K562 (cell line): ENCODE measurements around the gene DHRS3. TPM values are rescaled to one million over a fixed set of nuclear protein-coding genes. Genes with fewer than 3 reads are reported as not detected.

Source experiments
- ATAC-seq: fragments of 200-7000 bp; cut with Tn5 transposase; 3 replicates; pipeline ENCODE4 v1.9.1; 2020; ENCODE audit warnings: moderate library complexity
- BruUV-seq: library from RNA; stranded (reverse); fragments of 400-500 nt; replicated peaks from 2 replicates; lab custom pipeline; 2021; lab: Mats Ljungman, UMichigan
- CTCF ChIA-PET: fragments of 300-600 bp; formaldehyde crosslinking; extraction: SDS; loops from one replicate; lab custom pipeline; 2021; ENCODE audit warnings: low intra/inter-chr PET ratio; lab: Yijun Ruan, JAX
- POLR2A ChIA-PET: fragments of 300-600, 350-650 bp; sonication (Branson Sonifier 250); formaldehyde crosslinking; extraction: SDS; loops from one replicate; lab custom pipeline; 2021; ENCODE audit warnings: antibody characterized with exemption, inconsistent platforms; lab: Yijun Ruan, JAX
- DNase-seq, 4 experiments: peaks; one replicate each; pipeline versions ENCODE4 v3.0.0 to v3.0.0-alpha.2; 2011 to 2018; ENCODE audit warnings: low spot score in 3 of 4, mixed read lengths in 3 of 4; ENCODE audit errors: extremely low read depth in 1 of 4
- FAIRE-seq: peaks from 2 replicates; lab custom pipeline; 2011; peaks lifted over from hg19 to GRCh38; lab: Jason Lieb, UNC
- H2AFZ ChIP-seq: 2 replicates; pipeline ENCODE4 v1.6.0; 2011; ENCODE audit warnings: low read depth, low read length, control low read depth, inconsistent platforms
- H3K27ac ChIP-seq: fragments of 200-600 bp; 3 replicates; pipeline ENCODE4 v1.8.0; 2011; ENCODE audit warnings: low read depth, mild to moderate bottlenecking, control low read depth, inconsistent platforms, low read length, moderate library complexity, mixed read lengths; ENCODE audit errors: extremely low read depth
- H3K27me3 ChIP-seq, 2 experiments: fragments of 300-600 bp in 1 of 2; 2 replicates in 1 of 2; 3 replicates in 1 of 2; pipeline versions ENCODE4 v1.6.0 to v1.8.0; 2011; ENCODE audit warnings: inconsistent platforms in 2 of 2, low read length in 2 of 2, mild to moderate bottlenecking in 1 of 2, mixed read lengths in 1 of 2, moderate library complexity in 1 of 2; ENCODE audit not compliant: control insufficient read depth in 2 of 2, insufficient read depth in 2 of 2
- H3K36me3 ChIP-seq: fragments of 300-600 bp; 3 replicates; pipeline ENCODE4 v1.8.0; 2011; ENCODE audit warnings: mild to moderate bottlenecking, low read length, inconsistent platforms; ENCODE audit not compliant: control insufficient read depth, insufficient read depth
- H3K4me1 ChIP-seq, 2 experiments: fragments of 200-600 bp in 1 of 2; replicated peaks in 1 of 2; 2 replicates in 1 of 2; 3 replicates in 1 of 2; pipeline versions ENCODE4 v1.5.1 to v1.8.0; 2011; ENCODE audit warnings: inconsistent platforms in 2 of 2, low read length in 2 of 2, mild to moderate bottlenecking in 1 of 2, mixed read lengths in 1 of 2, moderate library complexity in 1 of 2; ENCODE audit not compliant: control insufficient read depth in 2 of 2, insufficient read depth in 2 of 2
- H3K4me2 ChIP-seq: 2 replicates; pipeline ENCODE4 v1.6.1; 2011; ENCODE audit warnings: low read length, control low read depth, inconsistent platforms, mixed read lengths; ENCODE audit not compliant: insufficient read depth
- H3K4me3 ChIP-seq: fragments of 200-600 bp; sonication (generic), shearing (Covaris generic); 2 replicates; pipeline ENCODE4 v1.5.1; 2016; ENCODE audit warnings: control low read depth, inconsistent platforms
- H3K79me2 ChIP-seq: fragments of 200-600 bp; 3 replicates; pipeline ENCODE4 v1.8.0; 2011; ENCODE audit warnings: low read length, inconsistent platforms; ENCODE audit not compliant: control insufficient read depth, insufficient read depth
- H3K9ac ChIP-seq, 2 experiments: 2 replicates each; pipeline versions ENCODE4 v1.6.0 to v1.6.1; 2011; ENCODE audit warnings: low read depth in 2 of 2, low read length in 2 of 2, control low read depth in 1 of 2, inconsistent platforms in 1 of 2, mild to moderate bottlenecking in 1 of 2, mixed read lengths in 1 of 2; ENCODE audit not compliant: insufficient read depth in 1 of 2
- H3K9me1 ChIP-seq: one replicate; pipeline ENCODE4 v1.6.0; 2011; ENCODE audit warnings: inconsistent platforms, mild to moderate bottlenecking, low read length, moderate library complexity; ENCODE audit not compliant: control insufficient read depth, insufficient read depth
- H3K9me3 ChIP-seq: replicated peaks from 2 replicates; pipeline ENCODE4 v1.5.1; 2011; ENCODE audit warnings: low read depth, low read length, inconsistent platforms; ENCODE audit not compliant: control insufficient read depth, insufficient read depth
- H4K20me1 ChIP-seq: replicated peaks from 2 replicates; pipeline ENCODE4 v1.6.1; 2011; ENCODE audit warnings: low read length, inconsistent platforms, mixed read lengths; ENCODE audit not compliant: control insufficient read depth, insufficient read depth
- CBFA2T2 ChIP-seq: fragments of 450-650 bp; conservative IDR thresholded peaks from 2 replicates; pipeline ENCODE4 v1.6.1; 2017; ENCODE audit warnings: mild to moderate bottlenecking
- CBX1 ChIP-seq: sonication (generic); IDR thresholded peaks from 2 replicates; pipeline ENCODE4 v1.6.1; 2016; ENCODE audit warnings: antibody characterized with exemption, low read depth, mild to moderate bottlenecking
- CEBPB ChIP-seq: fragments of 450-650 bp; IDR thresholded peaks from 2 replicates; pipeline ENCODE4 v1.6.1; 2016; ENCODE audit warnings: missing genetic modification characterization, missing compliant biosample characterization
- CREB1 ChIP-seq, 2 experiments: sonication (generic) in 1 of 2; formaldehyde crosslinking in 1 of 2; IDR thresholded peaks; 2 replicates each; pipeline versions ENCODE4 v1.6.1 to v1.8.0; 2012 to 2022; ENCODE audit warnings: inconsistent platforms in 1 of 2, mild to moderate bottlenecking in 1 of 2, missing genetic modification reagents in 1 of 2, moderate library complexity in 1 of 2
- CREM ChIP-seq: IDR thresholded peaks from 2 replicates; pipeline ENCODE4 v1.6.1; 2014; ENCODE audit warnings: antibody characterized with exemption, low read depth
- DPF2 ChIP-seq: fragments of 450-650 bp; IDR thresholded peaks from 2 replicates; pipeline ENCODE4 v1.6.1; 2016
- HNRNPK ChIP-seq: fragments of 200-400 bp; formaldehyde crosslinking; IDR thresholded peaks from one replicate; pipeline ENCODE4 v1.6.1; 2018; ENCODE audit warnings: mild to moderate bottlenecking, low read depth, low read length; ENCODE audit not compliant: poor library complexity, severe bottlenecking
- OTX1 ChIP-seq: fragments of 450-650 bp; formaldehyde crosslinking; IDR thresholded peaks from 2 replicates; pipeline ENCODE4 v1.4.0; 2022; ENCODE audit warnings: mild to moderate bottlenecking
- RBM22 ChIP-seq: fragments of 200-400 bp; formaldehyde crosslinking; IDR thresholded peaks from 2 replicates; pipeline ENCODE4 v1.6.1; 2018; ENCODE audit warnings: low read length, low read depth; ENCODE audit not compliant: poor library complexity, severe bottlenecking
- ZNF3 ChIP-seq: fragments of 250-450 bp; sonication (Bioruptor Pico); IDR thresholded peaks from 2 replicates; pipeline ENCODE4 v1.5.0; 2021; ENCODE audit warnings: mild to moderate bottlenecking, moderate library complexity
- ZNF316 ChIP-seq: fragments of 450-650 bp; IDR thresholded peaks from 2 replicates; pipeline ENCODE4 v1.6.1; 2016
- WGBS: fragments of 100-300 bp; shearing (Covaris generic); methylation state at CpG from one replicate; pipeline ENCODE4 v1.1.6; 2016; ENCODE audit warnings: low coverage, mixed read lengths; ENCODE audit not compliant: insufficient coverage; ENCODE audit errors: missing lambda C conversion rate; 5-methylcytosine and 5-hydroxymethylcytosine counted together
- in situ Hi-C: fragments of 300-500 bp; cut with MboI; formaldehyde crosslinking; loops from 4 replicates; pipeline ENCODE4 v1.15.0; 2018; ENCODE audit warnings: inconsistent platforms, mixed read lengths
- intact Hi-C: fragments of 100-400 bp; cut with micrococcal nuclease; formaldehyde crosslinking; loops from 2 replicates; pipeline ENCODE4 v1.14.2; 2022
- polyA plus RNA-seq, 8 experiments: library from polyadenylated mRNA; depleted of rRNA in 4 of 8; stranded (reverse) in 5 of 8; unstranded in 3 of 8; fragments of >200 nt; fragmentation: Nextera tagmentation in 2 of 8; fragmentation: Illumina TruSeq in 1 of 8; extraction: Ambion mirVana in 2 of 8; extraction: Trizol in 1 of 8; gene quantifications; 2 replicates each; pipeline versions ENCODE4 v1.2.1 to v1.2.3, GENCODE V29; 2011 to 2014; ENCODE audit warnings: inconsistent platforms in 1 of 8, missing spikeins in 1 of 8
- total RNA-seq, 7 experiments: library from RNA; depleted of rRNA in 6 of 7; stranded (reverse); fragments of >200 nt in 6 of 7; fragmentation: Illumina TruSeq in 2 of 7; extraction: Trizol in 2 of 7; gene quantifications; 2 replicates each; pipeline versions ENCODE4 v1.2.1 to v1.2.3, GENCODE V29; 2011 to 2021; ENCODE audit warnings: low replicate concordance in 1 of 7
- TF ChIP-seq, protein P1 (sequence below), 2 experiments: IDR thresholded peaks in 1 of 2; conservative IDR thresholded peaks in 1 of 2; 2 replicates each; pipeline ENCODE4 v1.6.1; 2016; ENCODE audit warnings: low read depth in 2 of 2, mild to moderate bottlenecking in 1 of 2, missing compliant biosample characterization in 1 of 2, missing genetic modification characterization in 1 of 2, moderate library complexity in 1 of 2
- TF ChIP-seq, protein P2 (sequence below): IDR thresholded peaks from 2 replicates; pipeline ENCODE4 v1.6.1; 2012; ENCODE audit warnings: low read depth, low read length, improper control_type of control experiment, borderline replicate concordance
- TF ChIP-seq, protein P3 (sequence below): sonication (generic); formaldehyde crosslinking; IDR thresholded peaks from 2 replicates; pipeline ENCODE4 v1.8.0; 2022; ENCODE audit warnings: missing genetic modification reagents, mild to moderate bottlenecking, moderate library complexity, borderline replicate concordance
- TF ChIP-seq, protein P4 (sequence below): fragments of 250-450 bp; sonication (Bioruptor Pico); IDR thresholded peaks from 2 replicates; pipeline ENCODE4 v1.9.0; 2021; ENCODE audit warnings: mild to moderate bottlenecking, inconsistent platforms

DHRS3 gene
- total and polyA plus RNA-seq, 9 of the 15 experiments (the other 6 are each of a cell fraction or from before 2014, with no cell fraction given): 21.0 to 116 (median 58.7) TPM

DNA sequence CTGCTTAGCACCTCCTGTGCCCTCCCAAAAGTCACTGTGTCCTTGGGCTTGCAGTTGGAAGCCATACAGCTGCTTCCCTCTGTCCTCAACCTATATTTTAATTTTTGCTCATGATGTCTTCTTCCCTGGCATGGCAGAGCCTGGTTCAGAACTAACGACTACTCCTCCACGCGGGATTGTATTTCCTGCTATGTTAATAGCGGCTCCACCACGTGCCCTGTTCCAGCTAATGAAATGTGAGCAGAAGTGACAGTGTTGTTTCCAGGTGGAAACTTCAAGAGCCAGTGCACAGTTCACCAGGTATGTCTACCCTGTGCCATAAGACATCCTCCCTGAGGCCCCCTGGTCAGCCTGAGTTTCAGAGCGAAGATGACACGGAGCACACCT lies 52.1 kb downstream of the DHRS3 start:
- ChIA-PET CTCF (no interaction called here), POLR2A (interaction anchor here (0.7 to 1.3 kb wide), 4 partner anchors 9 to 103 kb away, joined by 3 to 5 read pairs (median 4); no protein-coding TSS in a partner anchor)
- ATAC-seq (peak; percentile 84), DNase-seq (peak in 1 of 4 experiments; percentile 50), FAIRE-seq (peak; percentile 75)
- Histone ChIP-seq H3K4me3 (no peak overlapping the region), H3K4me1 (peaks cover 0 to 3% of the 10 kb centered on the region in 2 experiments; a peak in 3 of 5 replicates), H3K27me3 (no peaks in the 10 kb centered on the region), H3K9ac (peak overlapping the region in 1 of 2 experiments; percentile 2; a peak in 1 of 4 replicates), H3K79me2 (no peaks in the 10 kb centered on the region), H4K20me1 (no peaks in the 10 kb centered on the region), H3K9me3 (peaks cover 27% of the 10 kb centered on the region), H2AFZ (peak overlapping the region; percentile 3; the same call in 1 of the 2 replicates), H3K9me1 (no peaks in the 10 kb centered on the region), H3K4me2 (no peak overlapping the region), H3K36me3 (peaks cover 34% of the 10 kb centered on the region; the same call in 2 of the 3 replicates), H3K27ac (no peak overlapping the region)
- intact Hi-C loops: no loop called here
- BruUV-seq: no TSS peak
- in situ Hi-C loops: no loop called here
- 42% methylated on average over 7 of the region's 7 CpGs for whole genome bisulfite sequencing
- TF ChIP-seq HNRNPK (no peak), CBFA2T2 (0 out of 2 replicates have a peak, but pooled peaks have one; percentile 39), OTX1 (CRISPR knock-in tag) (no peak), CREB1 (IDR thresholded peaks at IDR 0.05) (0 out of 2 replicates have a peak, but pooled peaks have one; percentile 54), CREB1 (CRISPR knock-in tag; IDR thresholded peaks at IDR 0.05) (no peak), ZNF316 (no peak), CEBPB (tag) (no peak), CBX1 (no peak), DPF2 (no peak), ZNF3 (CRISPR knock-in tag) (no peak), RBM22 (no peak), CREM (peak; percentile 81)
- TF ChIP-seq, protein P1, sequence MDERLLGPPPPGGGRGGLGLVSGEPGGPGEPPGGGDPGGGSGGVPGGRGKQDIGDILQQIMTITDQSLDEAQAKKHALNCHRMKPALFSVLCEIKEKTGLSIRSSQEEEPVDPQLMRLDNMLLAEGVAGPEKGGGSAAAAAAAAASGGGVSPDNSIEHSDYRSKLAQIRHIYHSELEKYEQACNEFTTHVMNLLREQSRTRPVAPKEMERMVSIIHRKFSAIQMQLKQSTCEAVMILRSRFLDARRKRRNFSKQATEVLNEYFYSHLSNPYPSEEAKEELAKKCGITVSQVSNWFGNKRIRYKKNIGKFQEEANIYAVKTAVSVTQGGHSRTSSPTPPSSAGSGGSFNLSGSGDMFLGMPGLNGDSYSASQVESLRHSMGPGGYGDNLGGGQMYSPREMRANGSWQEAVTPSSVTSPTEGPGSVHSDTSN (CRISPR knock-in tag; IDR thresholded peaks at IDR 0.05; ENCODE audit: low read depth): no peak
- TF ChIP-seq, protein P1 (tag; conservative IDR thresholded peaks at IDR 0.05; ENCODE audit: low read depth): no peak
- TF ChIP-seq, protein P2, sequence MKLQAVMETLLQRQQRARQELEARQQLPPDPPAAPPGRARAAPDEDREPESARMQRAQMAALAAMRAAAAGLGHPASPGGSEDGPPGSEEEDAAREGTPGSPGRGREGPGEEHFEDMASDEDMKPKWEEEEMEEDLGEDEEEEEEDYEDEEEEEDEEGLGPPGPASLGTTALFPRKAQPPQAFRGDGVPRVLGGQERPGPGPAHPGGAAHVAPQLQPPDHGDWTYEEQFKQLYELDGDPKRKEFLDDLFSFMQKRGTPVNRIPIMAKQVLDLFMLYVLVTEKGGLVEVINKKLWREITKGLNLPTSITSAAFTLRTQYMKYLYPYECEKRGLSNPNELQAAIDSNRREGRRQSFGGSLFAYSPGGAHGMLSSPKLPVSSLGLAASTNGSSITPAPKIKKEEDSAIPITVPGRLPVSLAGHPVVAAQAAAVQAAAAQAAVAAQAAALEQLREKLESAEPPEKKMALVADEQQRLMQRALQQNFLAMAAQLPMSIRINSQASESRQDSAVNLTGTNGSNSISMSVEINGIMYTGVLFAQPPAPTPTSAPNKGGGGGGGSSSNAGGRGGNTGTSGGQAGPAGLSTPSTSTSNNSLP: no peak
- TF ChIP-seq, protein P3, sequence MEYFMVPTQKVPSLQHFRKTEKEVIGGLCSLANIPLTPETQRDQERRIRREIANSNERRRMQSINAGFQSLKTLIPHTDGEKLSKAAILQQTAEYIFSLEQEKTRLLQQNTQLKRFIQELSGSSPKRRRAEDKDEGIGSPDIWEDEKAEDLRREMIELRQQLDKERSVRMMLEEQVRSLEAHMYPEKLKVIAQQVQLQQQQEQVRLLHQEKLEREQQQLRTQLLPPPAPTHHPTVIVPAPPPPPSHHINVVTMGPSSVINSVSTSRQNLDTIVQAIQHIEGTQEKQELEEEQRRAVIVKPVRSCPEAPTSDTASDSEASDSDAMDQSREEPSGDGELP: no peak
- TF ChIP-seq, protein P4, sequence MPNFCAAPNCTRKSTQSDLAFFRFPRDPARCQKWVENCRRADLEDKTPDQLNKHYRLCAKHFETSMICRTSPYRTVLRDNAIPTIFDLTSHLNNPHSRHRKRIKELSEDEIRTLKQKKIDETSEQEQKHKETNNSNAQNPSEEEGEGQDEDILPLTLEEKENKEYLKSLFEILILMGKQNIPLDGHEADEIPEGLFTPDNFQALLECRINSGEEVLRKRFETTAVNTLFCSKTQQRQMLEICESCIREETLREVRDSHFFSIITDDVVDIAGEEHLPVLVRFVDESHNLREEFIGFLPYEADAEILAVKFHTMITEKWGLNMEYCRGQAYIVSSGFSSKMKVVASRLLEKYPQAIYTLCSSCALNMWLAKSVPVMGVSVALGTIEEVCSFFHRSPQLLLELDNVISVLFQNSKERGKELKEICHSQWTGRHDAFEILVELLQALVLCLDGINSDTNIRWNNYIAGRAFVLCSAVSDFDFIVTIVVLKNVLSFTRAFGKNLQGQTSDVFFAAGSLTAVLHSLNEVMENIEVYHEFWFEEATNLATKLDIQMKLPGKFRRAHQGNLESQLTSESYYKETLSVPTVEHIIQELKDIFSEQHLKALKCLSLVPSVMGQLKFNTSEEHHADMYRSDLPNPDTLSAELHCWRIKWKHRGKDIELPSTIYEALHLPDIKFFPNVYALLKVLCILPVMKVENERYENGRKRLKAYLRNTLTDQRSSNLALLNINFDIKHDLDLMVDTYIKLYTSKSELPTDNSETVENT: no peak
